ENCODE measurements around the gene GRM6.

Gene GRM6

GRCh38 chr5:178983728-178984127 lies 11.4 kb downstream of the GRM6 start:
- DNase-seq (ENCODE audit: low spot score) = no peak

- DNase-seq (ENCODE audit: low spot score) = no peak
Measured at GRCh38 chr5:178982941-178983340, 12.2 kb downstream of the GRM6 start.

GRCh38 chr5:178981381-178981780 lies 13.7 kb downstream of the GRM6 start:
- DNase-seq (ENCODE audit: low spot score) = no peak

GRCh38 chr5:178965465-178966055 lies 29.6 kb downstream of the GRM6 start:
- no peak for DNase-seq (ENCODE audit: low spot score)

GRCh38 chr5:178941361-178941760 lies 53.8 kb downstream of the GRM6 start:
- no peak for DNase-seq (ENCODE audit: low spot score)

- peak; percentile 87 for DNase-seq (ENCODE audit: low spot score)
Measured at GRCh38 chr5:178940569-178941360, 54.4 kb downstream of the GRM6 start, which contains the start of gene ZNF454. ZNF454 (plus strand) TSS chr5:178941198; CDS start chr5:178942792, 1,594 bp downstream.

- DNase-seq (ENCODE audit: low spot score) = no peak
Measured at GRCh38 chr5:178931846-178932760, 63.0 kb downstream of the GRM6 start.

All from kidney tubule cell (primary cell).